Measurements from ENCODE around the gene C9orf40.

Gene C9orf40, protein sequence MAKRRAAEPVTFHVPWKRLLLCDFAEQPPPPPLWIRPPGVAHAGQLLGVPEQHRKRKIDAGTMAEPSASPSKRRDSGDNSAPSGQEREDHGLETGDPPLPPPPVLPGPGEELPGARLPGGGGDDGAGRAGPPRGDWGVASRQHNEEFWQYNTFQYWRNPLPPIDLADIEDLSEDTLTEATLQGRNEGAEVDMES

DNA sequence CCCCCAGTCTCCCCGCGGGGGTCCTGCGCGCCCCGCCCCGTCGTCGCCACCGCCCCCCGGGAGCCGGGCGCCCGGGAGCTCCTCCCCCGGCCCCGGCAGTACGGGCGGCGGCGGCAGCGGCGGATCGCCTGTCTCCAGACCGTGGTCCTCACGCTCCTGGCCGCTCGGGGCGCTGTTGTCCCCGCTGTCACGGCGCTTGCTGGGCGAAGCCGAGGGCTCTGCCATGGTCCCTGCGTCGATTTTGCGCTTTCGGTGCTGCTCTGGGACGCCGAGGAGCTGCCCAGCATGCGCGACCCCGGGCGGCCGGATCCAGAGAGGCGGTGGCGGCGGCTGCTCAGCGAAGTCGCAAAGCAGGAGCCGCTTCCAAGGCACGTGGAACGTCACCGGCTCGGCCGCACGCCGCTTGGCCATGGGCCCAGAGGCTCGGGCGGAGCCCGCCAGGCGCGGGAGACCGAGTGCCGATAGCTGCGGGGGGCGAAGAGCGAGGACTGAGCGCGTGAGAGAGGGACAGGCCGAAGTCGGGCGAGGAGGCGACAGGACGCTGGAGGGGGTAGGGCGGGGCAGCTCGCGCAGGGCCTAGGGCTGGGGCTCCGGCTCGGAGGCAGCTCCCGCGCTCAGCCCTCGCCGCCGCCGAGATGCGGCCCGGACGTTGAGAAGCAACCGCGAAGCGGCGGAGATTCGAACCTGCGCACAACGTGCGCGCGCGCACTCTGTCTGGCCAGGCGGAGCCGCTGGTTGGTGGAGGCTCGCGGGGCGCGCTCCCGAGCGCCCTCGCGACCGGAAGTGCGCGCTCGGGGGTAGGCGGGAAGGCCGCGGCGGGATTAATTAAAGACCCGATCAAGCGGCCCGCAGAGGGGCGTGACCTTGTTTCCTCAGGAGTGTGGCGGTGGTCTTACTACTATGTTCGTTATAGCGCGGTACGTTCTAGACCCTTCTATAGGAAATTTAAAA, at the start of gene C9orf40:
C9orf40 (minus strand) TSS at position 712 of the 951 bp plus-strand sequence; CDS start at position 411, 301 bp downstream.
- peak; percentile 95 for DNase-seq (ENCODE audit: low spot score)

DNA sequence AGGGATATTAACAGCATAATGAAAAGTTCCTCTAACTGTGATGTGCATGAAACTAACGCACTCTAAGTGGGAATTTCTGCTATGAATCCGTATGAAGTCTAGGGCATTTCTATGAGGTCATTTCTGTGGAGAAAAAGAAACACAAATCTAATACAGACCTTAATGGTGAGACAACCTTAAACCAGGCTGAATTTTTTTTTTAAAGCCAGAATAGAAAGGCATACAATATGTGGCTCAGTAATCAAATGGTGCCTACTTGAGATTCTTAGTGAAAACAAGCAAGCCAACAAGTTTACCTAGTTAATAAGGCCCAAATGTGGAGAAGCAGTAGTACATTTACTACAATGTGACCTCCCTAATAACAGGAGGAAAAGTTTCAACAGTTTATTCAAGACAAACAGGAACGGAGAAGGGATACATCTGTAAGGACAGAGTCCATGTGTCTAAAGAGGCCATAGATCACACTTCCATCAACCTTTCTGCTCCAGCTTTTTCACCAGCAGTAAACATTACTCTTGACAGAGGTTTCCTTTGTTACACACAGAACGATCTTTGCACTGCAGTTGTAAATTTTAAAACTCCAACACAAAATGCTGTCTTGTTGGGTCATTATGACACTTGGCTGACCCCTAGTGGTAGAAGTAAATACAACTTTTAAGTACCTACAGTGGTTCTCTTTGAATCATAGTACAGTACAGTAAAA, 49.2 kb upstream of the C9orf40 start:
- DNase-seq (ENCODE audit: low spot score), result peak; percentile 38

DNA sequence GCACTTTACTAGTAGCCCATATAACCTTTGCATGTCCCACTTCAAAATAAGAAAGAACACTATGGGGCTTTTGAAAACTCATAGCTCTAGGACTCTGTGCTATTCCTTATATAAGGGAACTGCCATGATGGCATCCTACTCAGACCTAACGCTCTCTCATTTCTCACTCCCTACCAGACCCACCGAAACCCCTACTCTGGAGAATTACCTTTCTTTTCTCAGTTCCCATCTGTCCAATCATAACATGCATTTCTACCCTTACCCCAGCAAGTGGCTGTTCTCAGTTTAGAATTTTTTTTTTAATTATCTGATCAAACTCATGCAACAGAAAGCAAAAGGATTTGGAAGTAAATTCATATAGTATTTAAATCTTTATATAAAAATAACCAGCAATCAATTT, 48.1 kb upstream of the C9orf40 start:
- no peak for DNase-seq (ENCODE audit: low spot score)

DNA sequence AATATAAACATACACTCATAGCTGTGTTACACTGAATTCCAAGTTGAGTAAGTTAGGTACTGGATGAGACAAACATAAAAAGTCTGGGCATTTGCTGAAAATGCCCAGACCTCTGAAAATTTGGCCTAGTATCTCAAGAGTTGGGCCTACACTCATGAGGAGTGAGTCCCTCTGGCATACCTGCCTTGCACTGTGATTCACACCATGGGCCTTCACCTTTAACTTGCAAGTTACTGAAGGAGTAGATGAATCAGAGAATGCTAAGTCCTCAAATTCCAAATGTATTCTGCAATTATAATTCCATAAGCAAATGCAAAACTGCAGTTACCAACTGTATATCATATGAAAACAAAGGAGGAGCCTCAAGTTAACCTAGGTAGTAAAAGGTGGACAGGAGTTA, 32.3 kb upstream of the C9orf40 start:
- no peak for DNase-seq (ENCODE audit: low spot score)

DNA sequence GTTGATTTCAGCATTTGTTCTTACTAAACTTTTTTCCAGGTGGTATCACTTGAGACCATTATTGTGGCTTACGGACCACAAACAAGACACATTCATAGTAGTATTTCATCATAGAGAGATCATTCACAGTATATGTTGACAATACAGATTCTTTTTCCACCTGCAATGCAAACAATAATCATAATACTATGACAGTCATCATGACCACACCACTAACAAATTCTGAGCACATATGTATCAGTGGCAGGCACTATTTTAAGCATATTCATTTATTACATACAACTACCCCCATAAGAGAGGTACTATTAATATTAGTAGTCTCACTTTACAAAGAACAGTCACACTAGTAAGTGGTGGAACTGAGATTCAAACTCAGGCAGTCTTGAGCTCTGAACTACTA, 31.0 kb upstream of the C9orf40 start:
- no peak for DNase-seq (ENCODE audit: low spot score)

DNA sequence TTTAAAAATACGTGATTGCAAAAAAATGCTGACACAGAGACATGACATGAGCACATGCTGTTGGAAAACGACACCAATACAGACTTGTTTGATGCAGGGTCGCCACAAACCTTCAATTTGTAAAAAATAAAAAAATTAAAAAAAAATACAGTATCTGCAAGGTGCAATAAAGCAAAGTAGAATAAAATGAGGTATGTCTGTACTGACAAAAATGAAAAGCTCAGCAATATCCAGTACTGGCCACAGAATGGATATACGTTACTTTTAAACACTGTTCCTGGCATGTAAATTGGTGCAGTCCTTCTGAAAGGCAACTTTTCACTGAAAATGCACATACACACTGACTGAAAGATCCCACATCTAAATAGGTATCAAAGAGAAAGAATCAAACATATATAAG, 27.1 kb upstream of the C9orf40 start:
- no peak for DNase-seq (ENCODE audit: low spot score)

DNA sequence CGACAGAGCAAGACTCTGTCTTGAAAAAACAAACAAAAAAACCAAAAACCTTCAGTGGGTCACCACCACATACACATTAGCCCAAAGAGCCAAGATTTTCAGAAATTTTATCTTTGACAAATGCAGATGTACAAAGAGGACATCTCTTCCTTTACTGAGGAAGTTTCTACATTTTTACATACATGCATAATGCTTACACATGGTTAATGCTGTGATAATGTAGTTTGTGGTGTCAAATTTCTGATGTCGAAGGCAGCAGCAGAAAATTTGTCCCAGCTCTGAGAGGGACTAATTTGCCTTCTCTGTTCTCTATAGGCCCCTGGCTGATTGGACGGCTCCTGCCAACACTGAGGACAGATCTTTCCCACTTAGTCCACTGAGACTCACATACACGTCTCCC, 24.6 kb upstream of the C9orf40 start:
- DNase-seq (ENCODE audit: low spot score), result no peak

DNA sequence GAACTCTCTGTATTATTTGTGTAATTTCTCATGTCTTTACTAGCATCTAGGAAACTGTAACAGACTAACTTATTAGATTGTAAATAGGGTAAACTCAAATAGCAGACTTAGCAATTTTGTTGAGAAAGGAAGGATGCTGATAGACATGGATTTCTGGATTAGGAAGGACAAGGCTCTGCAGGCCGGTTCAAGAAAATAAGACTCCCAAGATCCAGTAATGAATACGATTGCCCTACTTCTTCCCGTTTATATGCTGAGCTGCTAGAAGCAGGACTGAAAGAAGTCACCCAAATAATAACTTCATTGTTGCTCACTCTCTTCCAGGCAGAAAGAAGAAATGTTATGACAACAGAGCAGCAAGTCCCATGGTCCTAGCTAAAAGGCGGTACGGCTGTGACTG, 22.8 kb upstream of the C9orf40 start:
- DNase-seq (ENCODE audit: low spot score), result no peak

DNA sequence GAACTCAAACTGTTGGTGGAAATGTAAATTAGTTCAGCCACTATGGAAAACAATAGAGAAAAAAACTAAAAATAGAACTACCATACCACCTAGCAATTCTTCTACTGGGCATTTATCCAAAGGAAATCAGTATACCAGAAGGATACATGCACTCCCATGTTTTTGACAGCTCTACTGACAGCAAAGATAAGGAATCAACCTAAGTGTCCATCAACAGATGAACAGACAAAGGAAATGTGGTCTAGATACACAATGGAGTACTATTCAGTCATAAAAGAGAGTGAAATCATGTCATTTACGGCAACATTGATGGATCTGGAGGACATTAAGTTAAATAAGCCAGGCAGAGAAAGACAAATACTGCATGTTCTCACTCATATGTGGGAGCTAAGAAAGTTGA, 21.8 kb upstream of the C9orf40 start:
- no peak for DNase-seq (ENCODE audit: low spot score)

DNA sequence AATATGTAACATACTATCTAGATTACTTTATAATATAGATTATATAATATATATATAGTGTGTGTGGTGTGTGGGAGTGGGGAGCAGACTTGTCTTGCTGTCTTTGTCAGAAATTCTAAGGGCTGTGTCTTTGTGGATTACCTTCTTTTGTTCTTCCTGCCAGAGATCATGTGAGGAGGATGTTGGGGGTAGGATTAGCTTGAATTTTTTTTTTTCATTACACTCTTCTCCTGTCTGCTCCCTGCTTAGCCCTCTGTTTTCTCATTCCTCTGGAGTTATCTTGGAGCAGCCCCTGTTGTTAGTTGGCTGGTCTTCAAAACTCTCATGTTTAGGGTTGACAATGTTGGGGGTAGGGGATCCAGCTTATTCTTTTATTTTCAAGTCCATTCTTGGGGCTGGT, 21.0 kb upstream of the C9orf40 start:
- no peak for DNase-seq (ENCODE audit: low spot score)

DNA sequence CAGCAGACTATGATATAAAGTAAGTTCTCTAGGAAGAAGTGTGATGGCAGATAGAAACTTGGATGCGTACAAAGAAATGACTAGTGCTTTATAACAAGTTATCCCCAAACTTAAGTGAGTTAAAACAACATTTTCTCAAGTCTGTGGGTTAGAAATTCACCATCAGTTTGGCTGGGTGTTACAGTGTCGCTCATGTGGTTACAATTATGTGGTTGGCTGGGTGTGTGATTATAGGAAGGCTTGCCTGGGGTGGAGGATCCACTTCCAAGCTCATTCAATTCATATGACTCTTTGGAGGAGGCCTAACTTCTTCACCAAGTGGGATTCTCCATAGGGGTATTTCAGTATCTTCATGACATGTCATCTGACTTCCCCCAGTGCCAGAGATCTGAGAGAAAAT, 10.3 kb upstream of the C9orf40 start:
- no peak for DNase-seq (ENCODE audit: low spot score)

DNA sequence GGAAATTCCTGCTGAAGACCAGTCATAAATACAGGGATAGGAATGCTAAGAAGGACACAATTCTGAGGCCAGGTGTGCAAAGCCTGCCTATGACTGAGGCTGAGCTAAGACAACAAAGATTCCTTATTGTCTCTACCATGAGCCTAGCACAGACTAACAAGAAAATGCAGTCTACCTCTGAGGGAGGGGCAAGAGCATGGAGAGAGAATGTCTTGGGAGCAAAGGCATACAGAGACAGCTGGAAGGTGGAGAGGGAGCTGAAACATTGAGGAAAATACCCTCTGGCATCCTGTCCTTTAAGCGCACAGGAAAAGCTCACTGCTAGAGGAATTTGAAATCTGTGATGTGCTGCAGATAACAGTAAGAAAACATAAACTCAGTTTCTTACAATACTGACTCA, 8.8 kb upstream of the C9orf40 start:
- no peak for DNase-seq (ENCODE audit: low spot score)

DNA sequence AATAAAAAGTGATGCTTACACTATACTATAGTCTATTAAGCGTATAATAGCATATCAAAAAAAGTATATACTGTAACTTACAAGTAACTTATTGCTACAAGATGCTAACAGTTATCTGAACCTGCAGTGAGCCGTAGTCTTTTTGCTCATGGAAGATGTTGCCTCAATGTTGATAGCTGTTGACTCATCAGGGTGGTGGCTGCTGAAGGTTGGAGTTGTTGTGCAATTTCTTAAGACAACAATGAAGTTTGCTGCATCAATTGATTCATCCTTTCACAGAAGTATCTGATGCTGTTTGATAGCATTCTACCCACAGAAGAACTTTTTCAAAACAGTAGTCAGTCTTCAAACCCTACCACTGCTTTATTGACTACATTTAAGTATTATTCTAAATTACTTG, 7.8 kb upstream of the C9orf40 start:
- DNase-seq (ENCODE audit: low spot score), result no peak

DNA sequence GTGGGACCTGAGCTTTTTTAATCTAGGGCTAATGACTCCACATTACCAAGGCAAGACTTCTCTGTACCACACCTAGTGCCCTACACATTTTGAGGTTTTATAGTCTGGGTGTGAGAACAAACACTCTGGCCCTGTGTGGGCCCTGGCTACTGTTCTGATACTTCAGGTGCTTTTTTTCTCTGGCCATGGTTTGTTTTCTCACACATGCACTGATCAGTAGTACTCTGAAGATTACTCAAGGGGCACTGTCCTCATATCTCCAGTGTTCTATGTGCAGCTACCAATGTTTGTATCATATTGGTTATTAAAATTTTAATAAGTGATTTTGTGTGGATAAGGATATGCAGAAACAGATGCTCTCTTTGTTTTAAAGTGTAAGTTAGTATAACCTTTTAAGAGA, 5.9 kb upstream of the C9orf40 start:
- DNase-seq (ENCODE audit: low spot score), result no peak

DNA sequence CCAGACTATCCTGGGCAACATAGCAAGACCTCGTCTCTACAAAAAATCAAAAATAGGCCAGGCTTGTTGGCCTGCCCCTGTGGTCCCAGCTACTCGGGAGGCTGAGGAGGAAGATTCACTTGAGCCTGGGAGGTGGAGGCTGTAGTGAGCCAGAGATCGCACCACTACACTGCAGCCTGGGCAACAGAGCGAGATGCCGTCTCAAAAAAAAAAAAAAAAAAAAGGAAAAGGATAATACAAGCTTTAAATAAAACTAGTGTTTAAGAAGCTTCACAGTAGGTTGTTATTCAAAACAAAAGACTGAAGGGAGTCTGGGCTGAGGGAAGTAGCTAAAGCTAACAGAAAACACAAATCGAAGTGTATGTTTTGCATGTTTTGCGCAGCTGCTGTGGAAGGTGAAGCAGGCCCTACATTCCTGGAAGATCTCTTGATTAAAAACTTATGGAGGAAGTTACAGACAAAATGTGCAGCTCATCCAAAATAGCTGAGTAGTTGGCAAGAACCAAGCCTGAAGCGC, 581 bp upstream of the C9orf40 start:
- DNase-seq (ENCODE audit: low spot score), result no peak

DNA sequence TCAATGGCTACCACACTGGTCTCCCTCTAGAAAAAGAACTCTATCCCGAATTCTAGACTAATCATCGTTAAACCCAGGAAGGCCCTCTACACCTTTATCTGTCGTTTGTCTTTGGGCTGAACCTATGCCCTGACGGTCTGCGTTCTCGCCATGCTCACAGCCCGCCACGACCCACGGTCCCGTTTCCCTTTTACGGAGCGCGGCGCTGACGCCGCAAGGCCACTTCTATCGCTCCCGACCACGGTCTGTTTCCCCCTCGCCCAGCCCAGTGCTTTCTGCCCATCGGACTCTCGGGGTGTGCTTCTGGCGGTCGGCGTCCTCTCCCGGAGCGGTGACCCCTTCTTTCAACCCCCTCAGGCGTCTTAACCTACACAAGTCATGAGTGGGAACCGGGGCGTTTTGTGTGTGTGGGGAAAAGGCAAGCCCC, 974 bp downstream of the C9orf40 start:
- peak; percentile 65 for DNase-seq (ENCODE audit: low spot score)

DNA sequence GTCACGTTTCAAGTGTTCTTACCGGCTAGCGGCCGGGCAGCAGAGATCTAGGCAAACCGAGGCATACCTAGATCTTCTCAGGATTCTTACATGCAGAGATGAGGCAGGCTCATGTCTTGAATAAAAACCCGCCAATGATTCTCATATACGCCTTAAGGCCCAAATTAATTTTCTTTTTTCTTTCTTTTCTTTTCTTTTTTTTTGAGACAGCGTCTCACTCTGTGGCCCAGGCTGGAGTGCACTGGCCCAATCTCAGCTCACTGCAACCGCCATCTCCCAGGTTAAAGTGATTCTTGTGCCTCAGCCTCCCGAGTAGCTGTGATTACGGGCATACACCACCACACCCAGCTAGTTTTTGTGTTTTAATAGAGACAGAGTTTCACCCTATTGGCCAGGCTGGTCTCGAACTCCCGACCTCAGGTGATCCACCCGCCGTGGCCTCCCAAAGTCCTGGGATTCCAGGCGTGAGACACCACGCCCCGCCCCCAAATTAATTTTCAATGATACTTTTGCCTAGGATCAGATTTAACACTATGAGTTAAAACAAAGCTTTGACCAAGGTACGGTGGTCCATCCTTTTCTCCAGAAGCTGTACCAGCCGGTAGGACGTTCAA, 1.5 kb downstream of the C9orf40 start:
- no peak for DNase-seq (ENCODE audit: low spot score)

DNA sequence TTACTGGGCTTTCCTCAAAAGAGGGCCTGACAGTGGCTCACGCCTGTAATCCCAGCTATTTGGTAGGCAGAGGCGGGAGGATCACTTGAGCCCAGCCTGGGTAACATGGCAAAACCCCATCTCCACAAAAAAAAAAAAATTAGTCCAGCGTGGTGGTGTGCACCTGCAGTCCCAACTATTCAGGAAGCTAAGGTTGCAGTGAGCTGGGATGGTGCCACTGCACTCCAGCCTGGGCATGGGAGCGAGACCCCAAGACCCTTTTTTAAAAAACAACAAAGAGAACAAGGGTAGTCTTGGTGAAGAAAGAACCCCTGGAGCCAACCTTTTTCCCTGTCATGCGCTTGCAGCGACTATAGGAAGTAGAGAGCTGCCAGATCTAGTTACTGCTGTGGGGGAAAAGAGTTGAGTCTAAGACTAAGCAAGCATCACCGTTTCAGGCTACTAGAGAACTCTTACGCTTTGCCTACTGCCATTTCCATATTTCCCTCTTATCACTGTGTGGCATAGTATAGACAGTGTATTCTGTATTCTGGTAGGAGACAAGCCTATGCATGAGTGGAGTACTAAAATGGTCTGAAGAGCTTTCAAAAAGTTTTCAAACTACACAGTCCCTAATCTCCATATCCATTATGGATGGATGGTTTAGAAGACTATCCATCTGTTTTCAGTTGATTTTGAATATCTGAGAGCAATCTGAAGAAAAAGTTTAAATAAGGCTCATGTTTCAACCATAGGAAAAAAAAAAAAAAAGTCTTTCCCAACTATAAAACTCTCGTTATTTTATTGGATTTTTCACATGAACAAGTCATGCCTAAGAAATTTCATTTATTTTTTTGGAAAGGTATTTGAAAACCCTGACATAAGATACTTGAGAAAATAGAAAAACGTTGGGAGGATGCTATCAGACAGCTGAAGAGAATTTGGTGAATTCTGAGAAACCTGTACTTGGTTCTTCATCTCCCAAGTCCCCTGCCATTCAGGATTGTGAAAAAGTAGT, 2.6 kb downstream of the C9orf40 start:
- no peak for DNase-seq (ENCODE audit: low spot score)

DNA sequence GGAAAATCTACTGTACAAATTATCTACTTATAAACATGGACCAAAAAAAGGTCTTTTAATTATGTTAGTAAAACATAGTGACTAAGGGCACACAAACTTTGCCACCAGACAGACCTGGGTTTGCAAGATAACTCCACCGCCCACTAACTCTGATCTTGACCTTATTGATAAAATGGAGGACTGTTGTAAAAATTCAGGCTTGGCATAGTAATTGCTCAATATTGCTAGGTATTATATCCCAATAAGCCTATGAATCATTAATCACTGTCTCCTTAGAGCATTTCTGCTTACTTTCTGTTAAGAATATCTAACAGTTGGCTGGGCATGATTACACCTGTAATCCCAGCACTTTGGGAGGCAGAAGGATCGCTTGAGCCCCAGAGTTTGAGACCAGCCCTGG, 3.8 kb downstream of the C9orf40 start:
- no peak for DNase-seq (ENCODE audit: low spot score)

DNA sequence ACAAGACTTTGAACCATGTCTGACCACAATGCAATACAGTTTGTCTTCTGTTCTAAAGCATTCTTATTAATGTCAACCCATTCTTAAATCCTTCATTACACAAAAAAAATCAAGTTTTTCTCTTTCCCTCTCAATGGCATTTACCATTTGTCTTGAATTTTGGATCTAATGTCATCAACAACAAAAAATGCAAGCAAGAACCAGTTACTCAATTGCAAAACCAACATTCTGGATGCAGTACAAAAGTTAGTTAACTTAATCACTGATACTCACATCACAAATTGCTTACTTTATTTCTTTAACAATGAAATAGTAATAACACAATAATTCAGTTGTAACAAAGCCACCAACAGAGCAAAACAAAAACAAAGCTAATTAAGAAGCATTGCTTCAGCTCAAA, 6.0 kb downstream of the C9orf40 start:
- no peak for DNase-seq (ENCODE audit: low spot score)

DNA sequence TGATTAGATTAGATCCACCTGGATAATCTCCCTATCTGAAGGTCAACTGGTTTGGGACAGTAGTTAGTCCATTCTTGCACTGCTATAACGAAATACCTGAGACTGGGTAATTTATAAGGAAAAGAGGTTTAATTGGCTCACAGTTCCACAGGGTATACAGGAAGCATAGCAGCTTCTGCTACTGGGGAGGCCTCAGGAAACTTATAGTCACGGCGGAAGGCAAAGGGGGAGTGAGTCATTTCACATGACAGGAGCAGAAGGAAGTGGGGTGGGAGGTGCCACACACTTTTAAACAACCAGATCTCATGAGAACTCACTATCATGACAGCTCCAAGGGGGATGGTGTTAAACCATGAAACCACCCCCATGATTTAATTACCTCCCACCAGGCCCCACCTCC, 9.9 kb downstream of the C9orf40 start:
- no peak for DNase-seq (ENCODE audit: low spot score)
